NOMO-1 (cell line): ENCODE results near the gene KCNQ1.

Source experiments
- DNase-seq, 2 experiments: peaks; one replicate each; lab custom pipeline; 2025; ENCODE audit not compliant: unreplicated experiment in 2 of 2; lab: John Stamatoyannopoulos, UW

The KCNQ1 gene

DNA sequence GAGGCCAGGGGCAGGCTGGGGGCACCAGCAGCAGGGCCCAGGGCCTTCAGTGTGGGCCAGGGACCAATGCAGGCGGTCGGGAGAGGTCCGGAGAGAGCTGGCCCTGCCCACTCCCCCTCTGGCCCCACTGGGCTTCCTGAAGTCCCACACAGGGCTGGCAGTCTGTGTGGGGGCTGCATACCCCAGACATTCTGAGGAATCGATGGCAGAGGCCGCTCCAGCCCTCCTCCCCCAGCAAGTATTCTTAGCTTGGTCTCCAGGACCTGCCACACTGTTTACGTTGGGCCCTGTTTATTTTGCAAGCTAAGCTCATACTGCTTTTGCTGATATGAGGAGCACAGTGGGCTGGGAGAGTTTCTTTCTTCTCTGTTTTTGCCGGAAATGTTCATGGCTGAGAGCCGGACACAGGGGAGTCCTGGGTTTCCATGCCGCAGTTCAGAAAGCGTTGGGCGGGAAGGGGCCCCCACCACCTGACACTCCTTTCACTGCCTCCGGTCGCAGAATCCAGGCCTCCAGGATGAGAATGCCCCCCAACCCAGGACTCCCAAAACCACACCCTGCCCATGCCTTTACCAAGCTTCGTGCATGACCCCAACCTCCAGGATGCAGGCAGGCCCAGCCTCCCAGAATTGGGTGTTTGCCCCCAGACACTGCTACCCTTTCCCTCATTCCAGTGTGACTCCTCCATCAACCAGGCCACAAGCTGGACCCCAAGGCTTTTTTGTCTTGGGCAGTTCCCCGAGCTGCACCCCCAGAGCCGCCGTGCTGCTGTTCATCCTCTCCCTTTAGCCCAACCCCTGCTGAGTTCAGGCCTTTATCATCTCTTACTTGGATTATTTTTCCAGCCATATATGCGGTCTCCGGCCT is 336.8 kb downstream of the KCNQ1 start:
- no peak for DNase-seq

DNA sequence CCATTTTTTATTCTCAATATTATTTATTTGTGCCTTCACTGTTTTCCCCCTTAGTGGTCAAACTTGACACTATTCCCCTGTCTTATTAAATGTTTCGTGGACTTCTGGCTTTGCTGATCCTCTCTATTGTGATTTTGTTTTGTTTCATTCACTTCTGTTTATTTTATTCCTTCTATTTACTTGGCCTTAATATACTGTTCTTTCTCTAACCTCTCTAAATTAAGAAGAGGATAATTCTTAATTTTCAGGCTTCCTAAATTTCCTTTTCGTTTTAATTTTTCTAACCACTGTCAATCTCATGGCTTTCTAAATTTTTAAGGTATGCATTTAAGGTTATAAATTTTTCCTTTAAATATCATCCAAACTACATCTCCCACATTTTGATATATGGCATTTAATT is 338.0 kb downstream of the KCNQ1 start:
- DNase-seq: no peak

DNA sequence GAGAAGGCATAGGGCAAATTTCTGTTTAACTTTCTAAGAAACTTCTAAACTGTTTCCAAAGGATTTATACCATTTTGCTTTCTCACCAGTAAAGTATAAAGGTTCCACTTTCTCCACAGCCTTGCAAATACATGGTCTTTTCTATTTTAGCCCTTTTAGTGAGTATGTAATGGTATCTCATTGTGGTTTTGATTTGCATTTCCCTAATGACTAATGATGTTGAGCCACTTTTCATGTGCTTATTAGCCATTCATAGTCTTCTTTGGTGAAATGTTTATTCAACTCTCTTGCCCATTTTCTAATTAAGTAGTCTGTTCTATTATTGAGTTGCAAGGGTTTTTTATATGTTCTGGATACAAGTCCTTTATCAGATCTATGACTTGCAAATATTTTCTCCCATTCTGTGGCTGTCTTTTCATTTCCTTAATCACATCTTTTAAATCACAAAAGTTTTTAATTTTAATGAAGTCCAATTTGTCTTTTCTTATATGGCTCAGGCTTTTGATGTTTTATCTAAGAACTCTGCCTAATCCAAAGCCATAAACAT is 338.8 kb downstream of the KCNQ1 start:
- DNase-seq: no peak

DNA sequence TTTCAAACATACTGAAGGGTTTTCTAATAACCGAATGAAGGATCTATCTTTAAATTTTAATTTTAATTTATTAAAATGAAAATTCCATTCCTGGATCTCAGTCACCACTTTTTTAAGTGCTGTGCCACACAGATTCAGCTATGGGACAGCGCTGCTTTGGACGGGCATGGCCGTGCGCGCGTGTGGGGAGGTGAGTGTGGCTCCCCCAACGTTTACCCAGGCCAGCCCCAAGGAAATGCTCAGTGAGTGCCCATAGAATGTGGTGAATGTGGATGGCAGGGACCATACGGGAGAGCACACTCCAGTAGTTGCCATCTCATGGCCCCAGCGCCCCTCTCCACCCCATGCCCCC is 343.0 kb downstream of the KCNQ1 start:
- DNase-seq: no peak

DNA sequence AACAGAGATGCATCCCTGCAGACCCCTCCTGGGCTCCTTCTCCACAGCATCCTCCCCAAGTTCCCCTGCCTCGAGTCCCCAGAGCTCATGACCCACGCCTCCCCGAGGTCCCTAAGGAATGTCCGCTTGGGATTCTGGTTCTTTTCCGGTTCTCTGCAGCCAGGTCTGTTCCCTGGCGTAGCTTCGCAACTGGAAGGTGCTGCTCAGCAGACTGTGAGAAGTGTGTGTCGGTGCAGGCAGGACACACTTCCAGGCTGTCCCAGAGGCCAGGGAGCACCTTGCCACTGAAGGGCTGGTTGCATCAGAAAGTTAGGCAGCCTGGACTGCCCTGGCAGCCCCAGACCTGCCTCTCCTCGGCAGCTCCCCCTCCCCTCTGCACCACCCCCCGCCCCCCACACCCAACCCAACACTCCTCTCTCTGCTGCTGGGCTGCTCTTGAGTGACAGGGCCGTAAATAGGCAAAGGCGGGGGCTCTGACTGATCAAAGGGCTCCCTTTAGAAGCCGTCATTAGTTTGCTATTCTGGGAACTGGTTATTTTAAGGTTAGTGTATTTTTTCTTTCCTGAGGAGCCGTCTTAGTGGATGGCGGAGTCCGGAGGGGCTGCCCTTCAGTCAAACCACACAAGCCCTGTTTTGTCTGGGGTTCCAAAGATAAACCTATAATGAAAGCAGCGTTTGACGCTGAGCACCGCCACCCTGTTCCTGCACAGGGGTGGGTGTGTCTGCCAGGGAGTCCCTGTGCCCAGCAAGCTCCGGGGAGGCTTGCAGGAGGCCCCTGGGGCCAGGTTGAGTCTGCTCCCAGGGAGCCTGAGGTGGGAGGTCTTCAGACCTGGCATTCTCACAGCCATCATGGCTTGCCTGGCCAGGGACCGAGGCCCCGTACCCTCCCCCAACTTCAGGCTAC is 343.6 kb downstream of the KCNQ1 start:
- DNase-seq: no peak

DNA sequence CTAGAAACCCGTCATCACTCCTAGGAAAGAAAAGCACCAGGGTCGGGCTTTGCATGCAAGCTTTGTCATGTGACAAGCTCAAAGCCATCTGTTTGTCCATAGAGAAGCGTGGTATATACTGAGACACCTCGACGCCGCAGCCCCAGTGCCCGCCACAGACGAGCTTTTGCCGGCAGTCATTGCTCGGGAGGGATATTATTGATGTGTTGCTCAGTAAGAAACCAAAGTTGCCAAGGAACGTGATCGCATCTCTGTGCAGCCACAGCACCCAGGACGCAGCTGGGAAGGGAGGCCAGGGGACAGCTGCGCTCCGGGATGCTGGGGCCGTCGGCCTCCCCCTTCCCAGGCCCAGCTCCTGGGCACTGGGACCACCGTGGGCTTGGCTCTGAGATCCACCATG is 344.5 kb downstream of the KCNQ1 start:
- no peak for DNase-seq

DNA sequence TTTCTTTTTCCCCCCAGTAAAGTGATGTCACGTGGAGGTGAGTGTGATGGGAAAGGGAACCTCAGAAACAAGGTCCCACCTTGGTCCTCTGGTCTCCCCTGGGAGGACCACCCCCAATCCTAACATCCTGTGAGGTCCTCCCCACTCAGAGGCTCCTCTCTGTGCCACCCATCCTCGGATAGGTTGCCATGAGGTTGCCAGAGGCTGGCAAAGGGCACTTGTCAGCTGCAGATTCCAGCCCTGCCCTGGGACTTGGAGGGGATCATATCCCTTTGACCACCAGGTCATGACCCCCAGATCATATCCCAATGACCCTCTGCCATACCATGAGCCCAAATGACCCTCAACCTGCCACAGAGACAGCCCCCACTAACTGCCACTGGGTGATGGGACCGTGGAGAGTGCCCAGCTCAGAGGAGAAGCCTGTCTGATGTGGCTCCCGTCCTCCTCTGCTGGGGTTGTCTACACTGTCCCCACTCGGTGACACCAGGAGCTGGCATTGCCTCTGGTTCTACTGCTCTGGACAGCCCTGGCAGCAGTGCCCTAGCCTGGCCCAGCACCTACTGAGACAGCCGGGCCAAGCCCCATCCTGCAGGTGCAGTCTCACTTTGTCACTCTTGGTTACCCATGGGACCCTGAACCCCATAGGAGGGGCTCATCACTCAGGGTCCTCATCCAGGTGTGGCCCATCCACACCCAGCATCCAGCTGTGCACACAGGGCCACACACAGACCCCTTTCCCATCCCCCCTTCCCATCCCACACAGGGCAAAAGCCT is 345.2 kb downstream of the KCNQ1 start:
- DNase-seq: no peak

DNA sequence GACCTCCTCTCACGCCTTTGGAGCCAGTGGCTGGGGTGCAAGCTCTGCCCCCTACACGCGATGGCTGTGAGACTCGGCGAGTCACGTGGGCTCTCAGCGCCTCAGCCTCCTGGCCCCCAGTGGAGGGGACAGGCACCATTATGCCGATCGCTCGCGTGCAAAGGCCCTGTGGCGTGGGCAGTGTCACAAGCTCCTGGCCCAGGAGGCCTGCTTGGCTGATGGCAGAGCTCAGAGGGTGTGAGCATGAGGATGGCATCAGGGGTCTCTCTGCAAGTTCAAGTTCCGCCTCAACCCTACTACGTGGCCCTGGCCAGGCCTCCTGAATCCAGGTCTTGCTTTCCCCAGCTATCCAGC is 345.7 kb downstream of the KCNQ1 start:
- DNase-seq: no peak

DNA sequence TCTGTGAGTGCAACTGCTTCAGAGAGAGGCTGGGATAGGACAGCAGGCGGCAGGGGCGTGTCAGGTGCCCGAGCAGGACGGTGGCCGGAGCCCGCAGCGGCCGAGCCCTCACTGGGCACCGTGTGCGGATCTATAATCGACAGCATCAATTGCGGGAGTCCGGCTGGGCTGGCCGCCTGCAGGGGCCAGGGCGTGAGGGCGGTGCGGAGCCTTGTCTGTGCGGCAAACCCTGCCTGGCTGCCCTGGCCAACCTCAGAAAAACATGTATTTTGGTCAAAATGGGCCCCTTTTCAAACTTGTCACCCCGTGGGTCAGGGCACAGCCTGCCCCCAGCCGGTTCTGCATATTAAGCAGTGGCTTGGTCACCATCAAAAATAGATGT is 346.3 kb downstream of the KCNQ1 start:
- no peak for DNase-seq

DNA sequence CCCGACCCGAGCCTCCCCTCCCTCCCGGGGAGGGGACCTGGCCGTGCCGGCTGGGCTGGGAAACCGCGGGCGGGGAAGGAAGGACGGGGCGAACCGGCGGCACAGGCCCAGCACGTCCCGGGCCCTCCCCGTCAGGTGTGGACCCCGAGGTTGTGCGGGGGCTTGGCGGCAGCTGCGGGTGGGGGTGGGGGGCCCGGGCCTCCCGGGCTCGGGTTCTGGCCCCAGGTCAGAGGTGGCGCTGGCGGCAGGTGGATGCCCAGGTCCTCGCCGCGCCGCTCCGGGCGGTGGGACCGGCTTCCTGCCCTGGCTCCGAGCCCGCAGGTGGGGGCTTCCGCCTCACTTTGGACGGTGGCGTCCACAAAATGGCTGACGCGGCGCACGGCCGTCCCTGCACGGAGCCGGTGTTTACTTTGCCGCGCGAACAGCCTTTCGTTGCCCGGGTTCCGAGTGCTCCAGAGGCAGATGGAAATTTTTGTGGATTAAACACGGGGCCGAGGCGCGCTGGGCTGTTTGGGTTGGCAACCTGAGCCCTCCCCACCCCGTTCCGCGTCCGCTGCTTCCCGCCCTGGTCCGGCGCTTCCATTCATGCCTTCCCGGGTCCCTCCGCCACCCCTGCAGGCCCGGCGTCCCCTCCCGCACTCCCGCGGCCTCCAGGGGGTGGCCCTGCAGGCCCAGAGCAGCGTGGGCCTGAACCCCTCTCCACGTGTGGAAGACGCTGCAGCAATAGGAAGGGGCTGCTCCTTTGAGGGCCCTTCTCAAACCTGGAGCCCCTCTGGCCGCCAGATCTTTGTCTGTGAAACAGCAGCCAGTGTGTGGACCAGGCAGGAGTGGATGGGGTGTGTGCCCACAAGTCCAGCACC is 346.9 kb downstream of the KCNQ1 start:
- DNase-seq: no peak

DNA sequence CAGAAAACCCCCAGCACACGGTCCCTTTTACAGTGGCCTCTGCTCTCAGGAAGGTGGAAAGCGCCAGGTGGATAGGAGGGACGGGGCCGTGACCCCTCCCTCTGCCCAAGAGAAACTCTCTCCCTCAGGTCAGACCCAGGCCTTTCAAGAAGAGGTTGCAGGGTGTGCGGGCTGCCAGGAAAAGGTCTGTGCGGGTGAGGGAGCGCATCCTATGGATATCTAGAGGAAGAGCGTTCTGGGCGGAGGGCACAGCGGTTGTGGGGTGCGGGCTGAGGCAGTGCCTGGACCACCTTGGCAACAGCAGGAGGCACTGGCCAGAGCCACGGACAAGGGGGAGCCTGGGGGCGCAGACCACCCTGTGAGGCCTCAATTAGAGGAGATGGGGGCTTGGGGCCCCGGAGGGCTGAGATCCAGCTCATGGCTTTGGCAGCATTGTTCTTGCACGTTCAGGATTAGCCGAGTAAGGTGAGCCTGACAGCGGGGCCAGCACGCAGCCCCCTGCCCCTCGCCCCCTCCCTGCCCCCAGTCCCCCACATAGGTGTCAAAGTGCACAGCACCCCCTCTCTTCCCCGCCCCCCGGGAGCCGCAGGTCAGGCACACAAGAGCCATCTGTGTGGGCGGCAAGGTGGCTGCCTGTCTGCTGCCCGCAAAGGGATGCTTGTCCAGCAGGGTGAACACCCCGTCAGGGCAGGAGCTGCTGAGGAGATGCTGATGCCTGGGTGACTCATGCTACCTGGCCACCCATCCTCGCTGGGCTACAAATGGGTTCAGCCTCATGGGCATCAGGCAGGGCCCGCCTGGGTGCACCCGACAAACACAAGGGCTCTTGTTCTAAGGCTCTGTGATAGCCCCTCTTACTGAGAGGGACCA is 347.8 kb downstream of the KCNQ1 start:
- no peak for DNase-seq

DNA sequence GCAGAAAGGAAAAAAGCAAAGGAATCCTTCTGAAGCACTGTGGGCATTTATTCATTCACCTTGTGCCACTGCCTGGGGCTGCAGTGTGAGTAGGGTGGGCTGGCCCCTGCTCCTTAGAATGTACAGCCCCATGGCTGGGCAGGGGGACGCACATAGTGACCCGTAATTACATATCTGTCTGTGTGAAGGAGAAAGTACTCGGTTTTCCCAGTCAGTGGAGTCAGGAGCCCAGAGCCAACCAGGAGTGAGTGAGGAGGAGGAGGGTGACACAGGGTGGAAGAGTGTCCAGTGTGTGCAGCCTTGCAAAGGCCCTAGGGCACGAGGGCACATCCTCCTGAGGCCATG is 348.9 kb downstream of the KCNQ1 start:
- no peak for DNase-seq

DNA sequence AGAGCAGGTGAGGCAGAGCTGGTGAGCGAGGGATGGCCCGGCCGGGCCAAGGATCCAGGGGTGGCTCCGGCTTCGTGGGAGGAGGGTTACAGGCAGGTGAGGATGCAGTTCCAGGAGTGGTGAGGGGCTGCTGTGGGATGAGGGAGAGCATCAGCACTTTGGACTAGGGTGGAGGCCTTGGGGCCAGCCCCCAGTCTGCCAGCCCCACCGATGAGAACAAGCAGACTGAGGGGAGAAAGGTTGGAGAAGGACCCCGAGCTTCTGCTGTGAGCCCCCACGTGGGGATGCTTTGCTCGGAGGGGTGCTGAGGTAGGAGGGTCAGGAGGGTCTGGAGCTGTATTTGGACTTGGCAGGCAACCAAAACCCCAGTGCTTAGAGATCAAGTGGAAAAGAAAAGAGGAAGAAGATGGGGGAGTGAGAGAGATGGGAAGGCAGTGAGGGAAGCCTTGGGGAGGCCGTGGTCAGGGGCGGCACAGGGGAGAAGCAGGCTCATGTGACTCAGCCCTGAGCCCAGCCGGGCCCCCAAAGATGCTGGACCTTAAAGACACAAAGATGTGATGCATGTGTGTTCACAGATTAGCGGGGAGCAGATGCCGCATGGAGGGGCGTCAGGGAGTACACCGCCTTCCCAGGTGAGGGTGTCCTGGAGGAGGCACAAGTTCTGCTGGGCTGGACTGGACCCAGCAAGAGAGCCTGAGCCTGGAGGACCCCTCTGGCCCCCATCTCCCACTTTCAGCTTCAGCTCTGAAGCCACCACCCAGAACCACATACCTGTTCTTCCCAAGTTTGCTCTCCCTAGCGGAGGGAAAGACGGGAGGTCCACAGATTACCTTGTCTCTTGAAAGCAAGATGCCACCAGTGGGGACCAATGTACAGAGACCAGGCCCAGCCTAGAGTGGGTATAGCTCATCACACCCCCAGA is 349.5 kb downstream of the KCNQ1 start:
- DNase-seq: peak in 1 of 2 experiments; percentile 5

DNA sequence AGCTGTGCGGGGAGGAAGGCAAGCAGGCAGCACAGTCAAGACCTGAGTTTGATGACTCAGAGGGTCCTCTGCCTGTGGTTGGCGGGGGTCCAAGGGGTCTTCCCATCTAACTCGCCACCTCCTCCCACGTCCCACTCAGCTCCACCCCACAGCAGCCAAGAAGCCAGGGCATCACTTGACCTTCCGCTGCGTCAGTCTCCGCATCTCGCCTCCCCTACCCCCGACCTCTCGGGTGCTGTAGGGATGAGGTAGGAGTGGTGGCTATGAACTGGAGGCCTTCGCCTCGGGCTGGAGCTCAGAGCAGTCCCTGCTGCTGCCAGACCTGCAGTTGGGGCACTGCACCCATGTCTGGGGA is 350.1 kb downstream of the KCNQ1 start:
- no peak for DNase-seq

DNA sequence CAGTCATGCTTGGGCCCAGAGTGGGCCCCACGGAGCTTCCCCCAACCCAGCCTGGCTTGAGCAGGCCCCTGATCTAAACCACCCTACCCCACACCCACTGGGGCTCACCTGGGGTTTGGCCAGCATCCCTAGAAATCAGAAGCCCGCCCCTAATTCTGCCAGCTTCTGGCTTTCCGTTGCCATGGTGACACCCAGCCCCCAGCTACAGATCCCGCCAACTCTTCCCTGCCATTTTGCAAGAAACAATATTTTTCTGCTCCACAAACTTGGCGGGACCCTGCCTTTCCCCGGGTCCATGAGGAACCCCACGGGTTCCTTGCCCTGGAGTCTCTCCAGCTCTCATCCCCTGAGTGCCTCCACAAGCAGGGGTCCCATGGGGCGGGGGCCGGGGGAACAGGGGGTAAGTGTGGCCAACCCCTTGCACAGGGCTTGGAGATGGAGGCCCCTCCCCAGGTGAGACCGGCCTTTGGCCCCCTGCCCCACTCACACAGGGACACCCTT is 350.7 kb downstream of the KCNQ1 start:
- no peak for DNase-seq

DNA sequence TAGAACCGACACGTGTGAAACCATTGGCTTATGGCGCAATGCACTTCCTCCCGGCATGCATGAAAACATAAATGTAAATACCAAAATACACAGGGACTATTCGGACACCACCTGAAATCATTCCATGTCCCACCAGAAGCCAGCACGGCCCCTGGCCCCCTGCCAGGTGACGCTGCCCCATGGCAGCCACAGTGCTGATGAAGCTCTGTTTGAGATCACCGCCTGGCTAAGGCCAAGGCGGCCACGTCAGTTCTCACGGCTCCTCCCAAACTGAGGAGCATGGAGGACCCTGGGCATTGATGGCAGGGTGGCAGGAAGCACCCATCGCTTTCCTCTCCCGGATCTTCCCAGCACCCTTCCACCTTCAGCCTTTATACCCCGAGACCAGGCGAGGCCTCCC is 351.3 kb downstream of the KCNQ1 start:
- DNase-seq: no peak

DNA sequence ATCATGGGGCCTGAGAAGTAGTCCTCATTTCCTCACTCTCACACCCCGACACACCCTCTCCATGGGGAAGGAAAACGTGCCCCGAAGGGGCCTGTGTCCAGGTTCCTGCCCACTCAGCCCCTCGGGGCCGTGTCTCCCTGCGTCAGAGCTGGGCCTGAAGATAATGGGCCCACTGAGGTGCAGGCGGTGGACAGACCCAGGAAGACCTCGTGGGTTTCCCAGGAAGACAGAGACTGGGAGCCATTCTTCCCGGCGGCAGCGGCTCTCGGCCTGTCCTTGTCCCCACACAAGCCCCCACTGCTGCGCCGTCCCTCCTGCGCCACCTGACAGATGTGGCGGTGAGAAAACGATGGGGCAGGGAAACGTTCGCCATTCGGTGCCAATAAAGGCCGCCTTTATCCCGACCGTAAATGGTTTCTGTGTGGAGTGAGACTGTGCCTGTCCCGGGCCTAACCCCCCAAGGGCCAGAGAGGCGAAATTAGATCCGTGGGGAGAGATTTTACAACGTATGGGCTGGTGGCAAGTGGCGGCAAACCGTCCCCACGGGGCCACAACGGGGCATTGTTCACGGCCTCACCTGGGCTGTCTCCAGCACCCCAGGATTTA is 351.8 kb downstream of the KCNQ1 start:
- no peak for DNase-seq
